ENCODE data around the gene CACNA1B. TPM values are rescaled to one million over a fixed set of nuclear protein-coding genes. Genes with fewer than 3 reads are reported as not detected.

Gene CACNA1B
- total and polyA plus RNA-seq, 2 of the 13 experiments (the other 11 are each of a cell fraction or from before 2014, with no cell fraction given) = under 0.01 to 0.04 TPM

DNA sequence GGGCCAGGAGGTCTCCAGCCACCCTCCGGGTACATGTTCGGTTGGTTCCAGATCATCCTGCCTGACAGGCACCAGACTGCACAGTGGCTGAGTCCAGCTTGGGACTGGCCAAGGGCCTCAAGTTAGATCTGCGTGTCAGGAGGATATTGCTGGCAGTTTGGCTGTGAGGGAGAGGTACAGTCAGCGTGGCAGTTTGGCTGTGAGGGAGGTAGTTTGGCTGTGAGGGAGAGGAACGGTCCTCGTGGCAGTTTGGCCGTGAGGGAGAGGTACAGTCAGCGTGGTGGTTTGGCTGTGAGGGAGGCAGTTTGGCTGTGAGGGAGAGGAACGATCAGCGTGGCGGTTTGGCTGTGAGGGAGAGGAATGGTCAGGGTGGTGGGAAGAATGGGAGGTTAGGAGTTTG, 39.0 kb downstream of the CACNA1B start:
- CTCF ChIA-PET (ENCODE audit: low intra/inter-chr PET ratio, low total read pairs) = no interaction called here
- DNase-seq (ENCODE audit: low spot score) (no peak), FAIRE-seq (no peak), ATAC-seq (no peak)
- peaks cover 8 to 34% of the 10 kb centered on the region in 2 experiments; a peak in 4 of 5 replicates for H3K27me3 ChIP-seq (ENCODE audit: control insufficient read depth in 1 of 2, insufficient read depth in 2 of 2, low read length in 2 of 2)
- H3K36me3 ChIP-seq (replicated peaks in 1 of 2; ENCODE audit: control insufficient read depth in 1 of 2, insufficient read depth in 2 of 2, low read length in 2 of 2) = no peaks in the 10 kb centered on the region
- WGBS (ENCODE audit: low lambda C conversion rate) = 28% methylated on average over 11 of the region's 11 CpGs
- no peak overlapping the region for H2AFZ ChIP-seq (ENCODE audit: low read length)
- in situ Hi-C loops (cut with HindIII; ENCODE audit: extremely low pct_ligation_motif_present, low pct_unique_long_range_greater_than_20kb) (no loop called here), intact Hi-C loops (cut with micrococcal nuclease; ENCODE audit: unreplicated experiment) (no loop called here)
- H3K4me2 ChIP-seq (ENCODE audit: low read depth, low read length) = no peak overlapping the region
- H3K4me3 ChIP-seq (replicated peaks in 1 of 3; ENCODE audit: insufficient read depth in 1 of 3, low read depth in 2 of 3, low read length in 3 of 3) = no peak overlapping the region
- POLR2A ChIA-PET = no interaction called here
- TF ChIP-seq, protein P1, sequence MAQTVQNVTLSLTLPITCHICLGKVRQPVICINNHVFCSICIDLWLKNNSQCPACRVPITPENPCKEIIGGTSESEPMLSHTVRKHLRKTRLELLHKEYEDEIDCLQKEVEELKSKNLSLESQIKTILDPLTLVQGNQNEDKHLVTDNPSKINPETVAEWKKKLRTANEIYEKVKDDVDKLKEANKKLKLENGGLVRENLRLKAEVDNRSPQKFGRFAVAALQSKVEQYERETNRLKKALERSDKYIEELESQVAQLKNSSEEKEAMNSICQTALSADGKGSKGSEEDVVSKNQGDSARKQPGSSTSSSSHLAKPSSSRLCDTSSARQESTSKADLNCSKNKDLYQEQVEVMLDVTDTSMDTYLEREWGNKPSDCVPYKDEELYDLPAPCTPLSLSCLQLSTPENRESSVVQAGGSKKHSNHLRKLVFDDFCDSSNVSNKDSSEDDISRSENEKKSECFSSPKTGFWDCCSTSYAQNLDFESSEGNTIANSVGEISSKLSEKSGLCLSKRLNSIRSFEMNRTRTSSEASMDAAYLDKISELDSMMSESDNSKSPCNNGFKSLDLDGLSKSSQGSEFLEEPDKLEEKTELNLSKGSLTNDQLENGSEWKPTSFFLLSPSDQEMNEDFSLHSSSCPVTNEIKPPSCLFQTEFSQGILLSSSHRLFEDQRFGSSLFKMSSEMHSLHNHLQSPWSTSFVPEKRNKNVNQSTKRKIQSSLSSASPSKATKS (CRISPR knock-in tag; IDR thresholded peaks at IDR 0.05) = no peak
- TF ChIP-seq ARNT2 (CRISPR knock-in tag; IDR thresholded peaks at IDR 0.05; ENCODE audit: low read depth) = no peak
- no peak for TF ChIP-seq MYC (CRISPR knock-in tag; IDR thresholded peaks at IDR 0.05; ENCODE audit: borderline replicate concordance)
- no peaks in the 10 kb centered on the region for H4K20me1 ChIP-seq (ENCODE audit: insufficient read depth, low read length)
- no peak overlapping the region for H3K27ac ChIP-seq (ENCODE audit: extremely low read length, insufficient read depth, low read length)
- H3K79me2 ChIP-seq (ENCODE audit: insufficient read depth, low read length) = no peaks in the 10 kb centered on the region
- no peaks in the 10 kb centered on the region for H3K9me3 ChIP-seq (ENCODE audit: low read length)
- H3K4me1 ChIP-seq (ENCODE audit: insufficient read depth, low read length) = no peaks in the 10 kb centered on the region
- BruUV-seq (replicated peaks) = no TSS peak
- H3K9ac ChIP-seq (ENCODE audit: insufficient read depth, low read depth, low read length) = no peak overlapping the region

DNA sequence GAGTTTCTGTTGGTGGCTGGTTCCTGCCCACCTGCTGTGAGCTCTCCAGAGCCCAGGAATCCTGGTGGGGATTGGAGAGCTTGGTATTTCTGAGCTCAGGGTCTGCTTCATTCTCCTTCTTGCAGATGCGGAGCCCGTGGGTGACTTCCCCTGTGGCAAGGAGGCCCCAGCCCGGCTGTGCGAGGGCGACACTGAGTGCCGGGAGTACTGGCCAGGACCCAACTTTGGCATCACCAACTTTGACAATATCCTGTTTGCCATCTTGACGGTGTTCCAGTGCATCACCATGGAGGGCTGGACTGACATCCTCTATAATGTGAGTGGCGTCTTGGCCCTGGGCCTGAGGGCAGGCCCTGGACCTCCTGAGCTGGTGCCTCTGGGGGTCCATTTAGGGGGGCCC, 39.5 kb downstream of the CACNA1B start:
- DNase-seq (ENCODE audit: low spot score) (no peak), FAIRE-seq (no peak), ATAC-seq (no peak)
- in situ Hi-C loops (cut with HindIII; ENCODE audit: extremely low pct_ligation_motif_present, low pct_unique_long_range_greater_than_20kb) (no loop called here), intact Hi-C loops (cut with micrococcal nuclease; ENCODE audit: unreplicated experiment) (no loop called here)
- H3K36me3 ChIP-seq (replicated peaks in 1 of 2; ENCODE audit: control insufficient read depth in 1 of 2, insufficient read depth in 2 of 2, low read length in 2 of 2) = no peaks in the 10 kb centered on the region
- no peaks in the 10 kb centered on the region for H4K20me1 ChIP-seq (ENCODE audit: insufficient read depth, low read length)
- no peak overlapping the region for H3K9ac ChIP-seq (ENCODE audit: insufficient read depth, low read depth, low read length)
- no peak overlapping the region for H3K27ac ChIP-seq (ENCODE audit: extremely low read length, insufficient read depth, low read length)
- peaks cover 8 to 30% of the 10 kb centered on the region in 2 experiments; a peak in 4 of 5 replicates for H3K27me3 ChIP-seq (ENCODE audit: control insufficient read depth in 1 of 2, insufficient read depth in 2 of 2, low read length in 2 of 2)
- H3K79me2 ChIP-seq (ENCODE audit: insufficient read depth, low read length) = no peaks in the 10 kb centered on the region
- no peak overlapping the region for H2AFZ ChIP-seq (ENCODE audit: low read length)
- WGBS (ENCODE audit: low lambda C conversion rate) = 20% methylated on average over 1 of the region's 8 CpGs
- CTCF ChIA-PET (ENCODE audit: low intra/inter-chr PET ratio, low total read pairs) = no interaction called here
- no peak for TF ChIP-seq ZNF124 (CRISPR knock-in tag; IDR thresholded peaks at IDR 0.05)
- TF ChIP-seq ZNF879 (CRISPR knock-in tag; IDR thresholded peaks at IDR 0.05) = no peak
- no peak for TF ChIP-seq GTF3A (CRISPR knock-in tag; conservative IDR thresholded peaks at IDR 0.05)
- TF ChIP-seq, protein P2, sequence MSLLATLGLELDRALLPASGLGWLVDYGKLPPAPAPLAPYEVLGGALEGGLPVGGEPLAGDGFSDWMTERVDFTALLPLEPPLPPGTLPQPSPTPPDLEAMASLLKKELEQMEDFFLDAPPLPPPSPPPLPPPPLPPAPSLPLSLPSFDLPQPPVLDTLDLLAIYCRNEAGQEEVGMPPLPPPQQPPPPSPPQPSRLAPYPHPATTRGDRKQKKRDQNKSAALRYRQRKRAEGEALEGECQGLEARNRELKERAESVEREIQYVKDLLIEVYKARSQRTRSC (CRISPR knock-in tag; IDR thresholded peaks at IDR 0.05; ENCODE audit: low read depth) = no peak
- no peak for TF ChIP-seq ZBTB7B (CRISPR knock-in tag; IDR thresholded peaks at IDR 0.05)
- no peak overlapping the region for H3K4me2 ChIP-seq (ENCODE audit: low read depth, low read length)
- no peaks in the 10 kb centered on the region for H3K9me3 ChIP-seq (ENCODE audit: low read length)
- no peaks in the 10 kb centered on the region for H3K4me1 ChIP-seq (ENCODE audit: insufficient read depth, low read length)
- H3K4me3 ChIP-seq (replicated peaks in 1 of 3; ENCODE audit: insufficient read depth in 1 of 3, low read depth in 2 of 3, low read length in 3 of 3) = no peak overlapping the region
- no TSS peak for BruUV-seq (replicated peaks)
- POLR2A ChIA-PET = no interaction called here

Data from HepG2 (cell line).